Measurements from ENCODE around the gene SLC8A2.

The SLC8A2 gene

DNA sequence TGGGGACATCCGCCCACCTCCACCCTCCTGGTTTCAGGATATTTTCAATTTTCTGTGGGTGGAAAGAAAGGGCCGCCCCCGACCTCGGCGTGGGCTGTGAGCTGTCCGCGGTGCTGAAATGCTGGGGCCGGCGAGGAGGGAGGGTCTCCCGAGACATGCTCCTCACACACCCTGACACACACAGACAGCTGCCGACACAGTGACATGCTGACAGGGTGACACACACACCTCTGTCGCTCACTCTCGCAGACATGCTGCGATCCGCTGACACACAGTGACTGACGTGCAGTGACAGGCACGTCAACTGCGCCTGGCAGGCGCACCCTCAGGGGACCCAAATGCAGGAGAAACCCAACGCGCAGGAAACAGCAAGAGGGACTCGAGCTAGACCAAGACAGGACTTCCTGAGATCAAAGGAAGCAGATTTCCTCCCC lies 27.3 kb downstream of the SLC8A2 start:
- DNase-seq: no peak
- TF ChIP-seq EZH2 (optimal IDR thresholded peaks at IDR 0.05; ENCODE audit: low read depth, low read length) (no peak), EZH2phosphoT487 (IDR thresholded peaks at IDR 0.05; ENCODE audit: low read length) (no peak)
- TF ChIP-seq, protein P1, sequence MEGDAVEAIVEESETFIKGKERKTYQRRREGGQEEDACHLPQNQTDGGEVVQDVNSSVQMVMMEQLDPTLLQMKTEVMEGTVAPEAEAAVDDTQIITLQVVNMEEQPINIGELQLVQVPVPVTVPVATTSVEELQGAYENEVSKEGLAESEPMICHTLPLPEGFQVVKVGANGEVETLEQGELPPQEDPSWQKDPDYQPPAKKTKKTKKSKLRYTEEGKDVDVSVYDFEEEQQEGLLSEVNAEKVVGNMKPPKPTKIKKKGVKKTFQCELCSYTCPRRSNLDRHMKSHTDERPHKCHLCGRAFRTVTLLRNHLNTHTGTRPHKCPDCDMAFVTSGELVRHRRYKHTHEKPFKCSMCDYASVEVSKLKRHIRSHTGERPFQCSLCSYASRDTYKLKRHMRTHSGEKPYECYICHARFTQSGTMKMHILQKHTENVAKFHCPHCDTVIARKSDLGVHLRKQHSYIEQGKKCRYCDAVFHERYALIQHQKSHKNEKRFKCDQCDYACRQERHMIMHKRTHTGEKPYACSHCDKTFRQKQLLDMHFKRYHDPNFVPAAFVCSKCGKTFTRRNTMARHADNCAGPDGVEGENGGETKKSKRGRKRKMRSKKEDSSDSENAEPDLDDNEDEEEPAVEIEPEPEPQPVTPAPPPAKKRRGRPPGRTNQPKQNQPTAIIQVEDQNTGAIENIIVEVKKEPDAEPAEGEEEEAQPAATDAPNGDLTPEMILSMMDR (IDR thresholded peaks at IDR 0.05; ENCODE audit: low read length): no peak
- no peaks in the 10 kb centered on the region for H4K20me1 ChIP-seq (ENCODE audit: insufficient read depth, low read length)

GRCh38 chr19:47443331-47443730 lies 28.4 kb downstream of the SLC8A2 start:
- Histone ChIP-seq H3F3A (ENCODE audit: insufficient read depth, low read length) (no peaks in the 10 kb centered on the region), H3K9me2 (replicated peaks; ENCODE audit: insufficient read depth, low read length) (no peaks in the 10 kb centered on the region), H3K27ac (ENCODE audit: low read length) (no peak overlapping the region), H3K4me1 (ENCODE audit: low read length) (no peaks in the 10 kb centered on the region), H4K20me1 (ENCODE audit: insufficient read depth, low read length) (no peaks in the 10 kb centered on the region), H3K4me3 (ENCODE audit: low read length) (no peak overlapping the region), H3K4me2 (ENCODE audit: low read depth, low read length) (no peak overlapping the region), H3K27me3 (replicated peaks; ENCODE audit: insufficient read depth, low read length) (peaks cover 79% of the 10 kb centered on the region), H3K79me2 (ENCODE audit: low read length) (no peaks in the 10 kb centered on the region), H3K36me3 (replicated peaks; ENCODE audit: insufficient read depth, low read length) (no peaks in the 10 kb centered on the region), H2AFZ (ENCODE audit: low read length) (no peak overlapping the region), H3K9ac (ENCODE audit: low read length) (no peak overlapping the region), H3K9me3 (replicated peaks; ENCODE audit: insufficient read depth, low read length) (no peaks in the 10 kb centered on the region)
- TF ChIP-seq, protein P1 (IDR thresholded peaks at IDR 0.05; ENCODE audit: low read length): no peak
- no peak for TF ChIP-seq EZH2 (optimal IDR thresholded peaks at IDR 0.05; ENCODE audit: low read depth, low read length)
- no peak for TF ChIP-seq EZH2phosphoT487 (IDR thresholded peaks at IDR 0.05; ENCODE audit: low read length)
- DNase-seq: no peak

More for the DNA sequence above, 27.3 kb downstream of the SLC8A2 start:
- Histone ChIP-seq H3K4me1 (ENCODE audit: low read length) (no peaks in the 10 kb centered on the region), H3K9me2 (replicated peaks; ENCODE audit: insufficient read depth, low read length) (no peaks in the 10 kb centered on the region), H3K36me3 (replicated peaks; ENCODE audit: insufficient read depth, low read length) (no peaks in the 10 kb centered on the region), H3K27ac (ENCODE audit: low read length) (no peak overlapping the region), H3K4me3 (ENCODE audit: low read length) (no peak overlapping the region), H3K79me2 (ENCODE audit: low read length) (no peaks in the 10 kb centered on the region), H2AFZ (ENCODE audit: low read length) (no peak overlapping the region), H3K9ac (ENCODE audit: low read length) (no peak overlapping the region), H3K9me3 (replicated peaks; ENCODE audit: insufficient read depth, low read length) (no peaks in the 10 kb centered on the region), H3K4me2 (ENCODE audit: low read depth, low read length) (no peak overlapping the region), H3K27me3 (replicated peaks; ENCODE audit: insufficient read depth, low read length) (peaks cover 80% of the 10 kb centered on the region), H3F3A (ENCODE audit: insufficient read depth, low read length) (no peaks in the 10 kb centered on the region)

DNA sequence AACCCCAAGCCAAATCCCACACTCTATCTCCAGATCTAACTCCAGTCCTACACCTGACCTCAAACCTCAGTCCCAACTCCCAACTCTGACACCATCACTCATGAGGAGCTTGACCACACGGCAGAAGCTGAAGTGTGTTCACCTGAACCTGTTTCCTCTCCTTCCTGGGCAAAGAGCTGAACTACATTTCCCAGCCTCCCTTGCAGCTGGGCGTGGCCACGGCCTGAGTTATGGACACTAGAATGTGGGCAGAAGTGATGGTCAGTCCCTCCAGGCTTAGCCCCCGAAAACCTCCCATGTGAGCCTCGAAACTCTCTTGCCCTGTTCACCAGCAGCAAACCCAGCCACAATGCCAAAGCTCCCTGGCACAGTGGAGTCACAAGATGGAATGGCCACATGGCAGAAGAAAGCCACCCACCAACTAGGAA lies 32.9 kb downstream of the SLC8A2 start:
- Histone ChIP-seq H3K4me1 (ENCODE audit: low read length) (peaks cover 5% of the 10 kb centered on the region; the same call in 1 of the 2 replicates), H3K9me2 (replicated peaks; ENCODE audit: insufficient read depth, low read length) (no peaks in the 10 kb centered on the region), H3K9me3 (replicated peaks; ENCODE audit: insufficient read depth, low read length) (no peaks in the 10 kb centered on the region), H3K27me3 (replicated peaks; ENCODE audit: insufficient read depth, low read length) (peaks cover 74% of the 10 kb centered on the region), H3K9ac (ENCODE audit: low read length) (no peak overlapping the region), H3K79me2 (ENCODE audit: low read length) (no peaks in the 10 kb centered on the region), H2AFZ (ENCODE audit: low read length) (no peak overlapping the region), H3F3A (ENCODE audit: insufficient read depth, low read length) (peaks cover 12% of the 10 kb centered on the region), H3K4me2 (ENCODE audit: low read depth, low read length) (no peak overlapping the region), H3K36me3 (replicated peaks; ENCODE audit: insufficient read depth, low read length) (no peaks in the 10 kb centered on the region), H4K20me1 (ENCODE audit: insufficient read depth, low read length) (no peaks in the 10 kb centered on the region), H3K4me3 (ENCODE audit: low read length) (no peak overlapping the region), H3K27ac (ENCODE audit: low read length) (no peak overlapping the region)
- no peak for DNase-seq
- TF ChIP-seq, protein P1 (IDR thresholded peaks at IDR 0.05; ENCODE audit: low read length): no peak
- TF ChIP-seq EZH2phosphoT487 (IDR thresholded peaks at IDR 0.05; ENCODE audit: low read length) (no peak), EZH2 (optimal IDR thresholded peaks at IDR 0.05; ENCODE audit: low read depth, low read length) (no peak)
